Adrenal gland (tissue), 12 donors: Measurements from ENCODE around the gene WNT7B. TPM values are rescaled to one million over a fixed set of nuclear protein-coding genes. Genes with fewer than 3 reads are reported as not detected.

Experiments
- DNase-seq, 7 donors: peaks; one replicate each; pipeline ENCODE4 v3.0.0-alpha.2; 2019 to 2020
- H3K27ac ChIP-seq, 5 donors: fragments of 200-600 bp; sonication (generic) in 4 of 5; 1 replicate in 3 of 5; 2 replicates in 2 of 5; pipeline versions ENCODE4 v1.5.1 to v1.8.0; 2016 to 2020; ENCODE audit warnings: mild to moderate bottlenecking in 1 of 5
- H3K27me3 ChIP-seq: fragments of 200-600 bp; 2 replicates; pipeline ENCODE4 v1.8.0; 2021
- H3K36me3 ChIP-seq, 2 donors: fragments of 200-600 bp; replicated peaks in 1 of 2; 1 replicate in 1 of 2; 2 replicates in 1 of 2; pipeline versions ENCODE4 v1.5.1 to v1.8.0; 2018 to 2022
- H3K4me1 ChIP-seq, 2 donors: fragments of 200-600 bp; replicated peaks in 1 of 2; 1 replicate in 1 of 2; 2 replicates in 1 of 2; pipeline versions ENCODE4 v1.5.1 to v1.8.0; 2018 to 2021
- H3K4me3 ChIP-seq, 4 donors: fragments of 200-600 bp; sonication (generic) in 3 of 4; one replicate each; pipeline ENCODE4 v1.5.1; 2016 to 2018
- H3K9me3 ChIP-seq, 3 donors: fragments of 200-600 bp; sonication (generic) in 1 of 3; replicated peaks in 1 of 3; 1 replicate in 2 of 3; 2 replicates in 1 of 3; pipeline versions ENCODE4 v1.5.1 to v1.8.0; 2016 to 2021
- CTCF ChIP-seq, 6 experiments: fragments of 450-650 bp in 4 of 6; fragments of 200-600 bp in 2 of 6; sonication (generic) in 1 of 6; IDR thresholded peaks; 1 replicate in 5 of 6; 2 replicates in 1 of 6; pipeline versions ENCODE4 v1.5.1 to v1.8.0; 2016 to 2021; ENCODE audit warnings: antibody characterized with exemption in 6 of 6, mild to moderate bottlenecking in 2 of 6, moderate library complexity in 1 of 6
- POLR2A ChIP-seq, 2 donors: fragments of 450-650 bp; IDR thresholded peaks; one replicate each; pipeline ENCODE4 v1.6.1; 2017; ENCODE audit warnings: antibody characterized with exemption in 2 of 2, mild to moderate bottlenecking in 2 of 2, moderate library complexity in 1 of 2
- WGBS, 4 donors: extraction: QIAGEN DNeasy Blood & Tissue Kit in 2 of 4; methylation state at CpG; one replicate each; pipeline versions ENCODE4 v1.1.5 to v1.1.7; 2013 to 2017; 5-methylcytosine and 5-hydroxymethylcytosine counted together
- intact Hi-C, 2 donors: fragments of 100-400 bp; cut with DNase I; formaldehyde crosslinking; loops; one replicate each; pipeline versions ENCODE4 v1.14.1 to v1.15.0; 2022 to 2023
- polyA plus RNA-seq, 3 donors: library from polyadenylated mRNA; stranded (reverse); fragments of 200-250 nt in 2 of 3; fragments of 350-450 nt in 1 of 3; fragmentation: Illumina TruSeq in 1 of 3; extraction: RNeasy Lipid Tissue Mini Kit (QIAGEN cat#74804) in 1 of 3; gene quantifications; one replicate each; pipeline ENCODE4 v1.2.3, GENCODE V29; 2013 to 2014
- total RNA-seq, 9 donors: library from RNA; depleted of rRNA in 4 of 9; stranded (reverse); fragments of >200 nt in 4 of 9; fragments of 120-200 nt in 1 of 9; fragmentation: NEBNext Ultra II Directional in 1 of 9; extraction: Animal tissue kit (Norgen Biotek cat#: 25700) in 1 of 9; gene quantifications; one replicate each; pipeline versions ENCODE4 v1.1.0 to v1.2.4, GENCODE V29; 2013 to 2023
- donor health status: healthy with polysubstance abuse.
- donor health status: Bipolar disorder and iron deficiency.
- donor health status: DM: yes; HTN: yes; CAD: no.
- donor health status: DM: no; HTN: no; CAD: no.
- donor health status: DM: no; HTN: no; CAD: no.
- donor health status: DM: yes; HTN: yes; CAD: no.

WNT7B gene
- total and polyA plus RNA-seq, 12 donors = 0.07 to 0.24 (median 0.15) TPM; not detected in 8

GRCh38 chr22:45948081-45948648, 28.8 kb downstream of the WNT7B start:
- H3K36me3 ChIP-seq = no peaks in the 10 kb centered on the region
- no peak for DNase-seq
- no peaks in the 10 kb centered on the region for H3K9me3 ChIP-seq
- H3K4me1 ChIP-seq = no peaks in the 10 kb centered on the region
- H3K27ac ChIP-seq = no peak overlapping the region
- TF ChIP-seq CTCF (IDR thresholded peaks at IDR 0.05) = no peak
- no peak for TF ChIP-seq POLR2A (IDR thresholded peaks at IDR 0.05)
- no peak overlapping the region for H3K4me3 ChIP-seq
- WGBS, 4 donors = 84 to 100% (median 85%) methylated on average over 1 to 21 of the region's 21 CpGs
- intact Hi-C loops = no loop called here
- H3K27me3 ChIP-seq = no peaks in the 10 kb centered on the region

DNA sequence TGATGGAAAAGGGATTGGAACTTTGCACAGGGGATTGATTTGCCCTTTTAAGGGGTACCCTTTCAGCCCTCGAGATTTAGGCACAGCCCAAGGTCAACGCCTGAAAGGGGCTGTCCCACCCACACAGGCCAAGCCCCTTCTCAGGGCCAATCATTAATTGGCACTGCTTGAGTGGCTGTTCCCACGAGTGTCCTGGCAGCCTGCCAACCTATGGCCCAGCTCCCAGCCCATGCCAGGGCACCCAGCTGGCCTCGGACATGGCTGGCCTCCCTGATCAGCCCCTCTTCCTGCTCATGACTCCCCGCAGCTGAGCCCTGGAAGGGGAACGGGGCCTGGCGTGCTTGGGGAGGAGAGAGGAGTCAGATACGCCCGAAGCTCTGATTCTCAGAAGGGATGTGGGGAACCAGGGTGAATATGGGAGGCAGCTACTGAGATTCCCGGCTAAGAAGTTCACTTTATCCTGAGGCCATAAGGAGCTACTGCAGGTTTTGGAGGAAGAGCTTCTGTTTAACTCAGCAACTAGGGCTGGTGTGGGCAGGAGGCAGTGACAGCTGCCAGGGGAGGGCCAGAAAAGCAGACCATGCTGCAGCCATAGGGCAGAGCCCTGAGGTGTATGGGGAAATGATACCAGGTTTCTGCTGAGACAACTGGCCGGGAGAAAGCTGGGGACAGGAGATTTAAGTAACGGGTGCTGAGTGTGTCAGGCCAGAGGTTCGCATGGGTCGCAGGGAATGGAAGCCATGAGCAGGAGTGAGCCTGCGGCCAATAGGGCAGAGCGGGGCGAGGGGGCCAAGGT, 30.0 kb downstream of the WNT7B start:
- WGBS, 4 donors = 70 to 79% (median 72%) methylated on average over 10 to 17 of the region's 17 CpGs
- intact Hi-C loops = no loop called here
- Histone ChIP-seq H3K4me1 (no peaks in the 10 kb centered on the region), H3K4me3 (no peak overlapping the region), H3K27me3 (no peaks in the 10 kb centered on the region), H3K27ac (no peak overlapping the region), H3K36me3 (no peaks in the 10 kb centered on the region), H3K9me3 (no peaks in the 10 kb centered on the region)
- TF ChIP-seq CTCF (IDR thresholded peaks at IDR 0.05) (no peak), POLR2A (IDR thresholded peaks at IDR 0.05) (no peak)
- peak in 1 of 7 donors; percentile 24 for DNase-seq

DNA sequence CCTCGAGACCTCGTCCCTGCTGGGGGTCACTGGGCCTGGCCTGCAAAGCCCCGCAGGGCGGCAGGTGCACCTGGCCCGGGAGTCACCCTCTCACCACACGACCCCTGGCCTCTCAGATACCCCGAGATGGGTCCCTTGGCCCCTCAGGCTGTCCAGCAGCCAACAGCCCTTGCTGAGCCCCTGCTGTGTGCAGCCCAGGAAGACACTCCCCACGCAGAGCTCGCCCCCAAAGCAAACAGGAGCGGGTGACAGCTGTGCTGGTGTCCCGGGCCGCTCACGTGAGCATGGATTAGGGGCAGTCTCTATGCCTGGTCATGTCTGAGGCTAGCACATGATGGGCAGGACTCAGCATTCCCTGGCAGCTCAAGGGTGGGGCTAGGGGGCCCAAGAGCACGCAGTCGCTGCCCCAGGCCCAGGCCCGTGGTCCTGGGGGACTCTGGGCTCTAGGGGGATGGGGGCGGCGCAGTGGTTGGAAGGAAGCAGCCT, 31.3 kb downstream of the WNT7B start:
- Histone ChIP-seq H3K36me3 (no peaks in the 10 kb centered on the region), H3K4me1 (no peaks in the 10 kb centered on the region), H3K9me3 (no peaks in the 10 kb centered on the region), H3K27me3 (no peaks in the 10 kb centered on the region), H3K27ac (no peak overlapping the region), H3K4me3 (no peak overlapping the region)
- 82 to 87% (median 85%) methylated on average over 9 to 18 of the region's 18 CpGs for WGBS, 4 donors
- no peak for DNase-seq
- TF ChIP-seq CTCF (IDR thresholded peaks at IDR 0.05) (no peak), POLR2A (IDR thresholded peaks at IDR 0.05) (no peak)
- intact Hi-C loops = no loop called here

- H3K36me3 ChIP-seq = no peaks in the 10 kb centered on the region
- intact Hi-C loops = no loop called here
- no peaks in the 10 kb centered on the region for H3K9me3 ChIP-seq
- no peaks in the 10 kb centered on the region for H3K4me1 ChIP-seq
- H3K27ac ChIP-seq = no peak overlapping the region
- TF ChIP-seq POLR2A (IDR thresholded peaks at IDR 0.05) (no peak), CTCF (IDR thresholded peaks at IDR 0.05) (no peak)
- no peak for DNase-seq
- WGBS, 4 donors = 82 to 91% (median 87%) methylated on average over 26 to 32 of the region's 32 CpGs
- H3K27me3 ChIP-seq = no peaks in the 10 kb centered on the region
- H3K4me3 ChIP-seq = no peak overlapping the region
Observed at GRCh38 chr22:45942787-45943493, 34.0 kb downstream of the WNT7B start.
